Measurements from ENCODE around the gene SYT15.
"Not testable (repeated sequence)": the region's sequence is repeated elsewhere in the genome, so short reads cannot be mapped to it uniquely, and the experiment has no call there.

DNA sequence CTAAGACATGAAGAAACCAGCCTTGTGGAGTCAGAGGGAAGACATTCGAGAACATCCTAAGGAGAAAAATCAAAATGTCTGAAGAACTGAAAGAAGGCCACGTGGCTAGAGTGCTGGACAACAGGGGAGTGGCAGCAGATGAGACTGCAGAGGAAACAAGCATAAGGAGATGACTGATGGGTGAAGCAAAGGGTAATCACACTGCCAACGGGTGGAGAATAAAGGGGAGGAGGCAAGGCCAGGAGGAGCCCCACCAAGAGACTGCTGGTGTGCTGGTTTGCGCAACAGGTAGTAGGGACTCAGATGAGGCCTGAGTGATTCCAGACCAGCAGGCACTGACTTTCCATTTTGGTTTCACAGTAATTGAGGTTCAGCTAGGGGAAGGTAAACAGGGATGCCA lies 38.2 kb downstream of the SYT15 start:
- TF ChIP-seq POLR2A (IDR thresholded peaks at IDR 0.05; ENCODE audit: low read depth, low read length); POLR2AphosphoS5 (IDR thresholded peaks at IDR 0.05; ENCODE audit: low read depth, low read length); TAF1 (IDR thresholded peaks at IDR 0.05; ENCODE audit: borderline replicate concordance, low read depth, low read length): not testable (repeated sequence)

All from GM12892 (cell line).